Keratinocyte (primary cell): ENCODE results near the gene MRTFB. TPM values are rescaled to one million over a fixed set of nuclear protein-coding genes. Genes with fewer than 3 reads are reported as not detected.

ENCODE experiments used
- DNase-seq: peaks from one replicate; pipeline ENCODE4 v3.0.0-alpha.2; 2011; ENCODE audit warnings: low read depth, missing footprints, low spot score
- FAIRE-seq: peaks from 2 replicates; lab custom pipeline; 2011; peaks lifted over from hg19 to GRCh38; lab: Jason Lieb, UNC
- H2AFZ ChIP-seq: 2 replicates; pipeline ENCODE4 v1.6.0; 2012; ENCODE audit warnings: low read length, control low read depth, inconsistent platforms; ENCODE audit not compliant: control insufficient read depth
- H3K27ac ChIP-seq: 2 replicates; pipeline ENCODE4 v1.5.1; 2011; ENCODE audit warnings: low read length; ENCODE audit not compliant: control insufficient read depth, insufficient read depth
- H3K27me3 ChIP-seq: 3 replicates; pipeline ENCODE4 v1.6.0; 2011; ENCODE audit warnings: low read length; ENCODE audit not compliant: control insufficient read depth, insufficient read depth; ENCODE audit errors: extremely low read depth
- H3K36me3 ChIP-seq, 2 experiments: 2 replicates in 1 of 2; 3 replicates in 1 of 2; pipeline ENCODE4 v1.5.1; 2011; ENCODE audit warnings: low read length in 2 of 2, mild to moderate bottlenecking in 1 of 2; ENCODE audit not compliant: control insufficient read depth in 2 of 2, insufficient read depth in 2 of 2; ENCODE audit errors: extremely low read depth in 1 of 2
- H3K4me1 ChIP-seq: 3 replicates; pipeline ENCODE4 v1.5.1; 2011; ENCODE audit warnings: low read length; ENCODE audit not compliant: control insufficient read depth, insufficient read depth; ENCODE audit errors: extremely low read depth
- H3K4me2 ChIP-seq: 3 replicates; pipeline ENCODE4 v1.6.0; 2011; ENCODE audit warnings: low read depth, low read length; ENCODE audit not compliant: control insufficient read depth, insufficient read depth; ENCODE audit errors: extremely low read depth
- H3K4me3 ChIP-seq, 3 experiments: fragments of 200-600 bp in 1 of 3; sonication (generic) in 1 of 3; 2 replicates in 2 of 3; 3 replicates in 1 of 3; pipeline ENCODE4 v1.5.1; 2011 to 2016; ENCODE audit warnings: low read length in 3 of 3, mild to moderate bottlenecking in 3 of 3, control low read depth in 2 of 3, inconsistent platforms in 1 of 3, low read depth in 1 of 3, mixed read lengths in 1 of 3, mixed run types in 1 of 3, moderate library complexity in 1 of 3; ENCODE audit not compliant: control insufficient read depth in 2 of 3, insufficient read depth in 2 of 3; ENCODE audit errors: extremely low read depth in 1 of 3
- H3K79me2 ChIP-seq: 2 replicates; pipeline ENCODE4 v1.6.0; 2012; ENCODE audit warnings: low read length; ENCODE audit not compliant: control insufficient read depth, insufficient read depth
- H3K9ac ChIP-seq: 3 replicates; pipeline ENCODE4 v1.6.0; 2011; ENCODE audit warnings: low read length; ENCODE audit not compliant: control insufficient read depth, insufficient read depth; ENCODE audit errors: extremely low read depth
- H3K9me1 ChIP-seq: 3 replicates; pipeline ENCODE4 v1.6.0; 2011; ENCODE audit warnings: low read length; ENCODE audit not compliant: control insufficient read depth, insufficient read depth; ENCODE audit errors: extremely low read depth
- H3K9me3 ChIP-seq: 2 replicates; pipeline ENCODE4 v1.5.1; 2012; ENCODE audit warnings: low read depth, low read length; ENCODE audit not compliant: control insufficient read depth
- H4K20me1 ChIP-seq: 3 replicates; pipeline ENCODE4 v1.6.0; 2011; ENCODE audit warnings: low read length; ENCODE audit not compliant: control insufficient read depth, insufficient read depth; ENCODE audit errors: extremely low read depth
- EZH2 ChIP-seq: IDR thresholded peaks from one replicate; pipeline ENCODE4 v1.6.1; 2012; ENCODE audit warnings: inconsistent platforms, mild to moderate bottlenecking, low read length, moderate library complexity
- dilution Hi-C: fragments of 300-500 bp; cut with MboI; formaldehyde crosslinking; loops from one replicate; pipeline ENCODE4 v1.7.0; 2020; ENCODE audit warnings: low sequenced_read_pairs; ENCODE audit not compliant: extremely low pct_ligation_motif_present
- polyA plus RNA-seq, 5 experiments: library from polyadenylated mRNA; depleted of rRNA in 3 of 5; stranded (reverse) in 3 of 5; stranded (forward) in 1 of 5; unstranded in 1 of 5; fragments of >200 nt; gene quantifications; 1 replicate in 1 of 5; 2 replicates in 3 of 5; 3 replicates in 1 of 5; pipeline versions ENCODE4 v1.2.1 to v1.2.3, GENCODE V29; 2011 to 2012; ENCODE audit warnings: missing spikeins in 2 of 5, low read depth in 1 of 5, low replicate concordance in 1 of 5
- TF ChIP-seq, protein P1 (sequence below), 3 experiments: IDR thresholded peaks in 1 of 3; conservative IDR thresholded peaks in 1 of 3; optimal IDR thresholded peaks in 1 of 3; 2 replicates in 2 of 3; 3 replicates in 1 of 3; pipeline versions ENCODE3 to v1.5.1; 2011; ENCODE audit warnings: low read length in 3 of 3, mild to moderate bottlenecking in 3 of 3, moderate library complexity in 2 of 3, control low read depth in 1 of 3, inconsistent platforms in 1 of 3; ENCODE audit not compliant: insufficient read depth in 2 of 3; ENCODE audit errors: extremely low read depth in 1 of 3

MRTFB gene
- polyA plus RNA-seq, 1 donor (not counting 4 experiments of a cell fraction or from before 2014, with no cell fraction given) = 12.1 TPM

DNA sequence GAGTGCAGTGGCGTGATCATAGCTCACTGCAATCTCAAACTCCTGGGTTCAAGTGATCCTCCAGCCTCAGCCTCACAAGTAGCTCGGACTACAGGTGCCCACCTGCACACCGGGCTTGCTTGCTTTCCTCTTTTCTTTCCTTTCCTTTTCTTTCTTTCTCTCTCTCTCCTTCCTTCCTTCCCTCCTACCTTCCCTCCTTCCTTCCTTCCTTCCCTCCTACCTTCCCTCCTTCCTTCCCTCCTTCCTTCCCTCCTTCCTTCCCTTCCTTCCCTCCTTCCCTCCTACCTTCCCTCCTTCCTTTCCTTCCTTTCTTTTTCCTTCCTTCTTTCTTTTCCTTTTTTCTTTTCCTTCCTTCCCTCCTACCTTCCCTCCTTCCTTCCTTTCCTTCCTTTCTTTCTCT lies 225.5 kb downstream of the MRTFB start:
- dilution Hi-C loops = no loop called here
- Histone ChIP-seq H3K27me3 (no peaks in the 10 kb centered on the region), H3K36me3 (no peaks in the 10 kb centered on the region), H3K4me2 (no peak overlapping the region), H3K9me1 (no peaks in the 10 kb centered on the region), H3K4me3 (no peak overlapping the region), H3K27ac (no peak overlapping the region), H4K20me1 (no peaks in the 10 kb centered on the region), H3K79me2 (no peaks in the 10 kb centered on the region), H3K9me3 (no peaks in the 10 kb centered on the region), H3K9ac (no peak overlapping the region), H3K4me1 (peaks cover 12% of the 10 kb centered on the region), H2AFZ (no peak overlapping the region)
- no peak for FAIRE-seq
- no peak for DNase-seq
- TF ChIP-seq EZH2 = no peak
- TF ChIP-seq, protein P1, sequence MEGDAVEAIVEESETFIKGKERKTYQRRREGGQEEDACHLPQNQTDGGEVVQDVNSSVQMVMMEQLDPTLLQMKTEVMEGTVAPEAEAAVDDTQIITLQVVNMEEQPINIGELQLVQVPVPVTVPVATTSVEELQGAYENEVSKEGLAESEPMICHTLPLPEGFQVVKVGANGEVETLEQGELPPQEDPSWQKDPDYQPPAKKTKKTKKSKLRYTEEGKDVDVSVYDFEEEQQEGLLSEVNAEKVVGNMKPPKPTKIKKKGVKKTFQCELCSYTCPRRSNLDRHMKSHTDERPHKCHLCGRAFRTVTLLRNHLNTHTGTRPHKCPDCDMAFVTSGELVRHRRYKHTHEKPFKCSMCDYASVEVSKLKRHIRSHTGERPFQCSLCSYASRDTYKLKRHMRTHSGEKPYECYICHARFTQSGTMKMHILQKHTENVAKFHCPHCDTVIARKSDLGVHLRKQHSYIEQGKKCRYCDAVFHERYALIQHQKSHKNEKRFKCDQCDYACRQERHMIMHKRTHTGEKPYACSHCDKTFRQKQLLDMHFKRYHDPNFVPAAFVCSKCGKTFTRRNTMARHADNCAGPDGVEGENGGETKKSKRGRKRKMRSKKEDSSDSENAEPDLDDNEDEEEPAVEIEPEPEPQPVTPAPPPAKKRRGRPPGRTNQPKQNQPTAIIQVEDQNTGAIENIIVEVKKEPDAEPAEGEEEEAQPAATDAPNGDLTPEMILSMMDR (optimal IDR thresholded peaks at IDR 0.05 in 1 of 3, IDR thresholded peaks at IDR 0.05 in 1 of 3, conservative IDR thresholded peaks at IDR 0.05 in 1 of 3; ENCODE audit: extremely low read depth in 1 of 3, insufficient read depth in 2 of 3, low read length in 3 of 3) = no peak

DNA sequence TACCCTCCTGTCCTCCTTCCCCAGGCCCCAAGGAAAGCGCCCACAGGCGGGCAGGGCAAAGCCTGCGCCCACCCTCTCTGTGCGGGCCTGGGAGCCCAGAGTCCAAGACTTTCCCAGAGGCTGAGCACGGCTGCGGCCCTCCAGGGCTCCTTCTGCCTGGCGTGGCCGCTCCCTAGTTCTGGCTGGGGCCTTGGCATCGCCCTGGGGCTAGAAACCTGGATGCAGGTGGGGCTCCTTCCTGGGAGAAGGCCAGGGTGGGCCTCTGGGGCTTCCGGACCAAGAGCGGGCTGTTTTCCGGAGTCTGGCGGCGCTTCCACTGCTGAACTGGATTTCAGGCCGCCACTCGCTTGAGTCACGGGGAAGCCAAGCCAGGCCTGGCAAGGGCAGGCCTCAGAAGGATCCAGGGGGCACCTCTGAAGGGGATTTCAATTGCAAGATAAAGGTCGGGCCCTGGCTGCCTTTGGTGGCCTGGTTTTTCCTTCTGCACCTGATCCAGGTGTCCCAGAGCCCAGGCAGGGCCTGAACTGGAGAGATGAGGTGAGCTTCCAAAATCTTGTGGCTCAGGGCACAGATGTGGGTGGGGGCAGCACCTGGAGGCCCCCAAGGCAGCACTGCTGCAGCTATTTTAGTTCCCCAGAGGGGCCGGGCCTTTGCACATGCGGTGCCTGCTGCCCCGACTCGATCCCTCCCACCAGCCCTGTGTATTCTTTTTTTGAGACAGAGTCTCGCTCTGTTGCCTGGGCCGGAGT lies 227.4 kb downstream of the MRTFB start:
- dilution Hi-C loops = no loop called here
- H3K4me1 ChIP-seq = peaks cover 12% of the 10 kb centered on the region
- H3K36me3 ChIP-seq = no peaks in the 10 kb centered on the region
- H3K9me1 ChIP-seq = no peaks in the 10 kb centered on the region
- DNase-seq (no peak), FAIRE-seq (no peak)
- H3K27ac ChIP-seq = peak overlapping the region; percentile 64
- H4K20me1 ChIP-seq = no peaks in the 10 kb centered on the region
- peak overlapping the region; percentile 84 for H2AFZ ChIP-seq
- H3K4me3 ChIP-seq = peak overlapping the region in 1 of 3 experiments; percentile 25
- peaks cover 14% of the 10 kb centered on the region for H3K79me2 ChIP-seq
- H3K9me3 ChIP-seq = no peaks in the 10 kb centered on the region
- TF ChIP-seq, protein P1 (optimal IDR thresholded peaks at IDR 0.05 in 1 of 3, IDR thresholded peaks at IDR 0.05 in 1 of 3, conservative IDR thresholded peaks at IDR 0.05 in 1 of 3; ENCODE audit: extremely low read depth in 1 of 3, insufficient read depth in 2 of 3, low read length in 3 of 3) = no peak
- no peak for TF ChIP-seq EZH2
- no peaks in the 10 kb centered on the region for H3K27me3 ChIP-seq
- H3K9ac ChIP-seq = peak overlapping the region; percentile 77
- H3K4me2 ChIP-seq = peak overlapping the region; percentile 66
